ENCODE data around the gene CINP.

Gene CINP

GRCh38 chr14:102394717-102395375 is 32.2 kb upstream of the CINP start:
- TF ChIP-seq REST (IDR thresholded peaks at IDR 0.05; ENCODE audit: insufficient read depth in 1 of 2, low read depth in 2 of 2, low read length in 2 of 2) (no peak), FOXP2 (optimal IDR thresholded peaks at IDR 0.05; ENCODE audit: borderline replicate concordance, extremely low read depth, extremely low read length, insufficient read depth) (no peak), SIN3A (IDR thresholded peaks at IDR 0.05; ENCODE audit: borderline replicate concordance, insufficient read depth, low read length) (no peak), TAF1 (IDR thresholded peaks at IDR 0.05; ENCODE audit: borderline replicate concordance, insufficient read depth, low read length) (no peak), POLR2AphosphoS5 (IDR thresholded peaks at IDR 0.05; ENCODE audit: low read depth, low read length) (no peak)

- TF ChIP-seq SIN3A (IDR thresholded peaks at IDR 0.05; ENCODE audit: borderline replicate concordance, insufficient read depth, low read length), result no peak
- no peak for TF ChIP-seq POLR2AphosphoS5 (IDR thresholded peaks at IDR 0.05; ENCODE audit: low read depth, low read length)
- no peak for TF ChIP-seq REST (IDR thresholded peaks at IDR 0.05; ENCODE audit: insufficient read depth in 1 of 2, low read depth in 2 of 2, low read length in 2 of 2)
- no peak for TF ChIP-seq FOXP2 (optimal IDR thresholded peaks at IDR 0.05; ENCODE audit: borderline replicate concordance, extremely low read depth, extremely low read length, insufficient read depth)
- no peak for TF ChIP-seq TAF1 (IDR thresholded peaks at IDR 0.05; ENCODE audit: borderline replicate concordance, insufficient read depth, low read length)
These were observed 29.8 kb upstream of the CINP start for GRCh38 chr14:102392506-102392905.

- no peak for TF ChIP-seq TAF1 (IDR thresholded peaks at IDR 0.05; ENCODE audit: borderline replicate concordance, insufficient read depth, low read length)
- no peak for TF ChIP-seq REST (IDR thresholded peaks at IDR 0.05; ENCODE audit: insufficient read depth in 1 of 2, low read depth in 2 of 2, low read length in 2 of 2)
- TF ChIP-seq FOXP2 (optimal IDR thresholded peaks at IDR 0.05; ENCODE audit: borderline replicate concordance, extremely low read depth, extremely low read length, insufficient read depth), result no peak
- no peak for TF ChIP-seq SIN3A (IDR thresholded peaks at IDR 0.05; ENCODE audit: borderline replicate concordance, insufficient read depth, low read length)
- TF ChIP-seq POLR2AphosphoS5 (IDR thresholded peaks at IDR 0.05; ENCODE audit: low read depth, low read length), result no peak
These were observed 27.6 kb upstream of the CINP start for GRCh38 chr14:102390064-102390855.

GRCh38 chr14:102389246-102389645 is 26.6 kb upstream of the CINP start:
- TF ChIP-seq REST (IDR thresholded peaks at IDR 0.05; ENCODE audit: insufficient read depth in 1 of 2, low read depth in 2 of 2, low read length in 2 of 2) (no peak), POLR2AphosphoS5 (IDR thresholded peaks at IDR 0.05; ENCODE audit: low read depth, low read length) (no peak), FOXP2 (optimal IDR thresholded peaks at IDR 0.05; ENCODE audit: borderline replicate concordance, extremely low read depth, extremely low read length, insufficient read depth) (no peak), SIN3A (IDR thresholded peaks at IDR 0.05; ENCODE audit: borderline replicate concordance, insufficient read depth, low read length) (no peak), TAF1 (IDR thresholded peaks at IDR 0.05; ENCODE audit: borderline replicate concordance, insufficient read depth, low read length) (no peak)

Data from PFSK-1 (cell line).